H9 (cell line): ENCODE data around the gene PNMA6E. TPM values are rescaled to one million over a fixed set of nuclear protein-coding genes. Genes with fewer than 3 reads are reported as not detected.

Experiments used
- DNase-seq: peaks from one replicate; pipeline ENCODE4 v3.0.0-alpha.2; 2017
- H2AFZ ChIP-seq: one replicate; pipeline ENCODE4 v1.6.1; 2013; ENCODE audit warnings: mild to moderate bottlenecking, low read length, control low read depth, moderate library complexity
- H2AK5ac ChIP-seq: 2 replicates; pipeline ENCODE4 v1.6.1; 2013; ENCODE audit warnings: low read length, control low read depth, mixed read lengths; ENCODE audit not compliant: insufficient read length
- H2BK120ac ChIP-seq: one replicate; pipeline ENCODE4 v1.6.1; 2013; ENCODE audit warnings: low read depth, mild to moderate bottlenecking, low read length, control low read depth, inconsistent platforms; ENCODE audit not compliant: poor library complexity, severe bottlenecking
- H2BK12ac ChIP-seq: 2 replicates; pipeline ENCODE4 v1.6.1; 2013; ENCODE audit warnings: low read length, control low read depth, mixed read lengths, low read depth; ENCODE audit not compliant: insufficient read length
- H2BK15ac ChIP-seq: 2 replicates; pipeline ENCODE4 v1.6.1; 2013; ENCODE audit warnings: low read depth, low read length, control low read depth
- H2BK20ac ChIP-seq: one replicate; pipeline ENCODE4 v1.6.1; 2013; ENCODE audit warnings: low read depth, mild to moderate bottlenecking, low read length, control low read depth, inconsistent platforms; ENCODE audit not compliant: poor library complexity, severe bottlenecking
- H2BK5ac ChIP-seq: 2 replicates; pipeline ENCODE4 v1.6.1; 2013; ENCODE audit warnings: low read length, control low read depth, mixed read lengths; ENCODE audit not compliant: insufficient read length
- H3K14ac ChIP-seq: 2 replicates; pipeline ENCODE4 v1.6.1; 2013; ENCODE audit warnings: low read length, control low read depth; ENCODE audit not compliant: insufficient read depth
- H3K18ac ChIP-seq: 2 replicates; pipeline ENCODE4 v1.6.1; 2013; ENCODE audit warnings: low read depth, mild to moderate bottlenecking, mixed read lengths, low read length, control low read depth; ENCODE audit not compliant: insufficient read length
- H3K23ac ChIP-seq: 2 replicates; pipeline ENCODE4 v1.6.1; 2013; ENCODE audit warnings: low read length, control low read depth, mixed read lengths, low read depth; ENCODE audit not compliant: insufficient read length
- H3K23me2 ChIP-seq: 2 replicates; pipeline ENCODE4 v1.6.1; 2013; ENCODE audit warnings: low read depth, mild to moderate bottlenecking, mixed read lengths, low read length, control low read depth; ENCODE audit not compliant: insufficient read length, poor library complexity, severe bottlenecking
- H3K27ac ChIP-seq: 2 replicates; pipeline ENCODE4 v1.5.1; 2013; ENCODE audit warnings: low read length, control low read depth, mixed read lengths, low read depth; ENCODE audit not compliant: insufficient read length
- H3K27me3 ChIP-seq: 2 replicates; pipeline ENCODE4 v1.6.1; 2013; ENCODE audit warnings: low read length, control low read depth, inconsistent platforms; ENCODE audit not compliant: insufficient read depth
- H3K4ac ChIP-seq: 2 replicates; pipeline ENCODE4 v1.6.1; 2013; ENCODE audit warnings: low read depth, mild to moderate bottlenecking, control low read depth, inconsistent platforms, low read length, moderate library complexity
- H3K4me1 ChIP-seq: 2 replicates; pipeline ENCODE4 v1.6.1; 2013; ENCODE audit warnings: low read length, control low read depth, inconsistent platforms; ENCODE audit not compliant: insufficient read depth
- H3K4me2 ChIP-seq: 2 replicates; pipeline ENCODE4 v1.6.1; 2013; ENCODE audit warnings: low read length, control low read depth, mixed read lengths; ENCODE audit not compliant: insufficient read length, insufficient read depth
- H3K56ac ChIP-seq: 2 replicates; pipeline ENCODE4 v1.6.1; 2013; ENCODE audit warnings: low read depth, mild to moderate bottlenecking, mixed read lengths, low read length, control low read depth; ENCODE audit not compliant: insufficient read length
- H3K79me1 ChIP-seq: 2 replicates; pipeline ENCODE4 v1.6.1; 2013; ENCODE audit warnings: low read depth, mild to moderate bottlenecking, moderate library complexity, low read length, control low read depth, inconsistent platforms; ENCODE audit not compliant: insufficient read depth, poor library complexity, severe bottlenecking
- H3K79me2 ChIP-seq: 2 replicates; pipeline ENCODE4 v1.6.1; 2013; ENCODE audit warnings: low read length, control low read depth, inconsistent platforms; ENCODE audit not compliant: insufficient read depth
- H3K9ac ChIP-seq: 2 replicates; pipeline ENCODE4 v1.6.1; 2013; ENCODE audit warnings: low read length, control low read depth, mixed read lengths; ENCODE audit not compliant: insufficient read length; ENCODE audit errors: extremely low read depth
- H3K9me3 ChIP-seq: one replicate; pipeline ENCODE4 v1.6.1; 2013; ENCODE audit warnings: low read depth, low read length, inconsistent platforms; ENCODE audit not compliant: control insufficient read depth
- H3T11ph ChIP-seq: one replicate; pipeline ENCODE4 v1.6.1; 2013; ENCODE audit warnings: mild to moderate bottlenecking, low read length, control low read depth, inconsistent platforms
- H4K20me1 ChIP-seq: one replicate; pipeline ENCODE4 v1.6.1; 2013; ENCODE audit not compliant: control insufficient read depth, insufficient read length, insufficient read depth
- H4K5ac ChIP-seq: 2 replicates; pipeline ENCODE4 v1.6.1; 2013; ENCODE audit warnings: low read depth, mild to moderate bottlenecking, mixed read lengths, low read length, control low read depth; ENCODE audit not compliant: insufficient read length
- H4K8ac ChIP-seq: replicated peaks from 2 replicates; pipeline ENCODE4 v1.6.1; 2013; ENCODE audit warnings: low read length, control low read depth, mixed read lengths, low read depth; ENCODE audit not compliant: insufficient read length
- H4K91ac ChIP-seq: 2 replicates; pipeline ENCODE4 v1.6.1; 2013; ENCODE audit warnings: low read depth, mild to moderate bottlenecking, moderate library complexity, mixed read lengths, low read length, control low read depth; ENCODE audit not compliant: insufficient read length
- H3K27ac Mint-ChIP-seq, 3 experiments: 2 replicates in 2 of 3; 3 replicates in 1 of 3; pipeline ENCODE4 v1.8.0; 2020 to 2021; ENCODE audit warnings: mixed read lengths in 3 of 3, mild to moderate bottlenecking in 1 of 3, moderate library complexity in 1 of 3
- H3K27me3 Mint-ChIP-seq: 2 replicates; pipeline ENCODE4 v1.8.0; 2021; ENCODE audit warnings: low read depth, mild to moderate bottlenecking, moderate library complexity, mixed read lengths
- H3K36me3 Mint-ChIP-seq, 3 experiments: 2 replicates in 2 of 3; 3 replicates in 1 of 3; pipeline ENCODE4 v1.8.0; 2020 to 2021; ENCODE audit warnings: low read depth in 3 of 3, mixed read lengths in 3 of 3; ENCODE audit not compliant: insufficient read depth in 1 of 3
- H3K4me1 Mint-ChIP-seq, 2 experiments: 2 replicates each; pipeline ENCODE4 v1.8.0; 2020; ENCODE audit warnings: mixed read lengths in 2 of 2
- H3K4me3 Mint-ChIP-seq, 2 experiments: 2 replicates in 1 of 2; 3 replicates in 1 of 2; pipeline ENCODE4 v1.8.0; 2020 to 2021; ENCODE audit warnings: mild to moderate bottlenecking in 2 of 2, mixed read lengths in 2 of 2, moderate library complexity in 1 of 2
- H3K9me3 Mint-ChIP-seq, 2 experiments: 2 replicates in 1 of 2; 3 replicates in 1 of 2; pipeline ENCODE4 v1.8.0; 2020; ENCODE audit warnings: mild to moderate bottlenecking in 2 of 2, mixed read lengths in 2 of 2, moderate library complexity in 1 of 2
- WGBS: extraction: QIAGEN DNeasy Blood & Tissue Kit; methylation state at CpG from one replicate; pipeline ENCODE4 v1.1.7; 2013; ENCODE audit warnings: missing lambda C conversion rate, low lambda C conversion rate, mixed read lengths; ENCODE audit not compliant: insufficient read length; ENCODE audit errors: extremely low coverage; 5-methylcytosine and 5-hydroxymethylcytosine counted together
- total RNA-seq: library from RNA; stranded (reverse); gene quantifications from 2 replicates; pipeline ENCODE4 v1.2.1, GENCODE V29; 2021
- TF ChIP-seq, protein P1 (sequence below): fragments of 200-600 bp; sonication (generic); conservative IDR thresholded peaks from 3 replicates; pipeline ENCODE4 v1.8.0; 2021; ENCODE audit warnings: antibody characterized with exemption, mild to moderate bottlenecking

Gene PNMA6E
- total RNA-seq, 1 experiment from 2014 or later = not detected

DNA sequence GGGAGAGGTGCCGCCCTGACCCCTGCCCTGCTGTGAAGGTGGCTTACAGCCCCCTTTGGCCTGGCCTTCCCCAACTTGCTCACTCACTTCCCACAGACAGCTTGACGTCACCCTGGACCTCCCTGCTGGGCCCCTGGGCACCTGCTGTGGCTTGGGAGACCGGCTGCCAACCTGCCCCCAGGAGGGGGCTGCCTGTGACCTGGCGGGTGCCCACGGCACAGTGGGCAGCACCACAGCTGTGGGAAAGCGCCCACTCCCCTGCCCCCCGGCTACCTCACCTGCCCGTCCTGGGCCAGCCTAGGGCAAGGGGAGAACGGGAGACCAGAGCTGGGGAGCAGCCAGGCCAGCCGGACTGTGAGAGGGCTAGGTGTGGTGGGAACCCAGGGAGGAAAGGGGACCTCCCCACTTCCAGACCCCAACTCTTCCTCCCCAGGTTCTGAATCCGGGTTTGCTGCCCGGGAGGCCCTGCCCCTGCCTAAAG lies 7.8 kb upstream of the PNMA6E start:
- no peak overlapping the region for H2BK12ac ChIP-seq
- H3K9ac ChIP-seq = no peak overlapping the region
- H4K20me1 ChIP-seq = no peaks in the 10 kb centered on the region
- DNase-seq = no peak
- Mint-ChIP-seq H3K4me1 (peaks cover 7 to 8% of the 10 kb centered on the region in 2 experiments; a peak in 2 of 4 replicates), H3K27me3 (peaks cover 47% of the 10 kb centered on the region), H3K36me3 (peaks cover 8 to 10% (median 10%) of the 10 kb centered on the region in 3 experiments; a peak in 4 of 7 replicates), H3K9me3 (peaks cover 61 to 77% of the 10 kb centered on the region in 2 experiments), H3K4me3 (no peak overlapping the region), H3K27ac (no peak overlapping the region)
- no peak overlapping the region for H2BK5ac ChIP-seq
- H2BK20ac ChIP-seq = no peak overlapping the region
- H2AFZ ChIP-seq = no peak overlapping the region
- H3K79me2 ChIP-seq = no peaks in the 10 kb centered on the region
- TF ChIP-seq, protein P1, sequence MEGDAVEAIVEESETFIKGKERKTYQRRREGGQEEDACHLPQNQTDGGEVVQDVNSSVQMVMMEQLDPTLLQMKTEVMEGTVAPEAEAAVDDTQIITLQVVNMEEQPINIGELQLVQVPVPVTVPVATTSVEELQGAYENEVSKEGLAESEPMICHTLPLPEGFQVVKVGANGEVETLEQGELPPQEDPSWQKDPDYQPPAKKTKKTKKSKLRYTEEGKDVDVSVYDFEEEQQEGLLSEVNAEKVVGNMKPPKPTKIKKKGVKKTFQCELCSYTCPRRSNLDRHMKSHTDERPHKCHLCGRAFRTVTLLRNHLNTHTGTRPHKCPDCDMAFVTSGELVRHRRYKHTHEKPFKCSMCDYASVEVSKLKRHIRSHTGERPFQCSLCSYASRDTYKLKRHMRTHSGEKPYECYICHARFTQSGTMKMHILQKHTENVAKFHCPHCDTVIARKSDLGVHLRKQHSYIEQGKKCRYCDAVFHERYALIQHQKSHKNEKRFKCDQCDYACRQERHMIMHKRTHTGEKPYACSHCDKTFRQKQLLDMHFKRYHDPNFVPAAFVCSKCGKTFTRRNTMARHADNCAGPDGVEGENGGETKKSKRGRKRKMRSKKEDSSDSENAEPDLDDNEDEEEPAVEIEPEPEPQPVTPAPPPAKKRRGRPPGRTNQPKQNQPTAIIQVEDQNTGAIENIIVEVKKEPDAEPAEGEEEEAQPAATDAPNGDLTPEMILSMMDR = no peak
- H3K14ac ChIP-seq = no peak overlapping the region
- no CpG with 5 or more reads among the region's 12 CpGs for WGBS
- no peak overlapping the region for H4K91ac ChIP-seq
- no peak overlapping the region for H2BK15ac ChIP-seq
- H3K9me3 ChIP-seq = peaks cover 31% of the 10 kb centered on the region
- no peak overlapping the region for H2AK5ac ChIP-seq
- H3K18ac ChIP-seq = no peak overlapping the region
- no peak overlapping the region for H3K23ac ChIP-seq
- no peak overlapping the region for H3K27ac ChIP-seq
- no peak overlapping the region for H4K8ac ChIP-seq
- H4K5ac ChIP-seq = no peak overlapping the region
- no peak overlapping the region for H3K4me2 ChIP-seq
- no peaks in the 10 kb centered on the region for H3K79me1 ChIP-seq
- no peaks in the 10 kb centered on the region for H3K4me1 ChIP-seq
- H3K4ac ChIP-seq = no peak overlapping the region
- H2BK120ac ChIP-seq = no peak overlapping the region
- H3K56ac ChIP-seq = no peak overlapping the region
- H3K23me2 ChIP-seq = no peaks in the 10 kb centered on the region
- peaks cover 7% of the 10 kb centered on the region; the same call in 1 of the 2 replicates for H3K27me3 ChIP-seq
- H3T11ph ChIP-seq = no peak overlapping the region
